Body of pancreas (tissue), 4 donors: ENCODE results near the gene PRRC2A.

Experiments
- POLR2A ChIP-seq, 3 donors: fragments of 450-650 bp; IDR thresholded peaks; one replicate each; pipeline ENCODE4 v1.6.1; 2016; ENCODE audit warnings: antibody characterized with exemption in 3 of 3, mild to moderate bottlenecking in 2 of 3
- TF ChIP-seq, protein P1 (sequence below), 7 experiments: fragments of 450-650 bp in 4 of 7; fragments of 200-600 bp in 3 of 7; sonication (generic) in 3 of 7; IDR thresholded peaks; one replicate each; pipeline ENCODE4 v1.5.1; 2016 to 2019; ENCODE audit warnings: antibody characterized with exemption in 7 of 7

DNA sequence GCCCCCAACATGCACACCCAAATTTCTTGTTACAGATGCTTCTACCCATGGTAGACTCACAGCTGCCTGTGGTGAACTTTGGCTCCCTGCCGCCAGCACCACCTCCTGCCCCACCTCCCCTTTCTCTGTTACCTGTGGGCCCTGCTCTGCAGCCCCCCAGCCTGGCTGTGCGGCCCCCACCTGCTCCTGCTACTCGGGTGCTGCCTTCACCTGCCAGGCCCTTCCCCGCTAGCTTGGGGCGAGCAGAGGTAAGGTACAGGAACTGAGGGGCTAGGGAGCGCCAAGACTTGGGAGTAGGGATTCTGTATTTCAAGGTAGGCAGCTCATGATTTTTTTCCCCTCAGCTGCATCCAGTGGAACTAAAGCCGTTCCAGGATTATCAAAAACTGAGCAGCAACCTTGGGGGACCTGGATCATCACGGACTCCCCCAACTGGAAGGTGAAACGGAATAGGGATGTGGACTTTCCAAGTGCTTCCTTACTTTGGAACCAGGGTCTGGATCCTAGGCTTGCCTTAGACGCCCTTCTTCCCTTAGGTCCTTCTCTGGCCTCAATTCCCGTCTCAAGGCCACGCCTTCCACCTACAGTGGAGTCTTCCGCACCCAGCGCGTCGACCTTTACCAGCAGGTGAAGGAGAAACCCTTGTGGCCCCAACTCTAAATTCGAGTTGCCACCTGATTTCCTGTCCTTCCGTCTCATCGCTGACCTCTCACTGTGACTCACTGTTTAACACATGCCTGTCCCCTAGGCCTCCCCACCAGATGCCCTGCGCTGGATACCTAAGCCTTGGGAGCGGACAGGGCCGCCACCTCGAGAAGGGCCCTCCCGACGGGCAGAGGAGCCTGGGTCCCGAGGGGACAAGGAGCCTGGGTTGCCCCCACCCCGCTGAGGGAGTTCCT, 16.4 kb downstream of the PRRC2A start:
- TF ChIP-seq, protein P1, sequence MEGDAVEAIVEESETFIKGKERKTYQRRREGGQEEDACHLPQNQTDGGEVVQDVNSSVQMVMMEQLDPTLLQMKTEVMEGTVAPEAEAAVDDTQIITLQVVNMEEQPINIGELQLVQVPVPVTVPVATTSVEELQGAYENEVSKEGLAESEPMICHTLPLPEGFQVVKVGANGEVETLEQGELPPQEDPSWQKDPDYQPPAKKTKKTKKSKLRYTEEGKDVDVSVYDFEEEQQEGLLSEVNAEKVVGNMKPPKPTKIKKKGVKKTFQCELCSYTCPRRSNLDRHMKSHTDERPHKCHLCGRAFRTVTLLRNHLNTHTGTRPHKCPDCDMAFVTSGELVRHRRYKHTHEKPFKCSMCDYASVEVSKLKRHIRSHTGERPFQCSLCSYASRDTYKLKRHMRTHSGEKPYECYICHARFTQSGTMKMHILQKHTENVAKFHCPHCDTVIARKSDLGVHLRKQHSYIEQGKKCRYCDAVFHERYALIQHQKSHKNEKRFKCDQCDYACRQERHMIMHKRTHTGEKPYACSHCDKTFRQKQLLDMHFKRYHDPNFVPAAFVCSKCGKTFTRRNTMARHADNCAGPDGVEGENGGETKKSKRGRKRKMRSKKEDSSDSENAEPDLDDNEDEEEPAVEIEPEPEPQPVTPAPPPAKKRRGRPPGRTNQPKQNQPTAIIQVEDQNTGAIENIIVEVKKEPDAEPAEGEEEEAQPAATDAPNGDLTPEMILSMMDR (IDR thresholded peaks at IDR 0.05), result no peak
- TF ChIP-seq POLR2A (IDR thresholded peaks at IDR 0.05), result no peak
